SU-DHL-6 (cell line): ENCODE measurements around the gene MLYCD.

Experiments used
- H2AFZ ChIP-seq: fragments of 200-600 bp; sonication (generic); 2 replicates; pipeline ENCODE4 v1.6.1; 2014; ENCODE audit warnings: low read depth, mild to moderate bottlenecking, moderate library complexity, mixed read lengths, antibody characterized with exemption, low read length; ENCODE audit not compliant: severe bottlenecking
- H3F3A ChIP-seq: fragments of 200-600 bp; shearing (Covaris generic); 2 replicates; pipeline ENCODE4 v1.6.0; 2016; ENCODE audit warnings: antibody characterized with exemption, mild to moderate bottlenecking; ENCODE audit not compliant: insufficient read depth
- H3K27ac ChIP-seq: fragments of 200-600 bp; sonication (generic); 2 replicates; pipeline ENCODE4 v1.5.1; 2016; ENCODE audit warnings: low read depth, mild to moderate bottlenecking, low read length, moderate library complexity, mixed read lengths
- H3K27me3 ChIP-seq: fragments of 200-600 bp; sonication (generic), shearing (Covaris generic); 2 replicates; pipeline ENCODE4 v1.6.0; 2014; ENCODE audit warnings: mild to moderate bottlenecking, low read length
- H3K36me3 ChIP-seq: fragments of 200-600 bp; sonication (generic); 2 replicates; pipeline ENCODE4 v1.6.1; 2014; ENCODE audit warnings: mild to moderate bottlenecking, low read length, mixed read lengths
- H3K4me2 ChIP-seq: fragments of 300-600, 200-600 bp; shearing (Covaris generic), sonication (generic); 2 replicates; pipeline ENCODE4 v1.6.0; 2014; ENCODE audit warnings: low read length, low read depth, mild to moderate bottlenecking; ENCODE audit not compliant: poor library complexity, severe bottlenecking
- H3K4me3 ChIP-seq: fragments of 200-600 bp; sonication (generic); 2 replicates; pipeline ENCODE4 v1.5.1; 2014; ENCODE audit warnings: antibody characterized with exemption, low read length, mild to moderate bottlenecking, mixed read lengths; ENCODE audit not compliant: insufficient read depth, poor library complexity, severe bottlenecking
- H3K79me2 ChIP-seq: fragments of 200-600 bp; sonication (generic); 2 replicates; pipeline ENCODE4 v1.6.1; 2014; ENCODE audit warnings: mild to moderate bottlenecking, low read length, moderate library complexity; ENCODE audit not compliant: insufficient read depth
- H3K9ac ChIP-seq: fragments of 200-600 bp; sonication (generic); 2 replicates; pipeline ENCODE4 v1.7.0; 2014; ENCODE audit warnings: mild to moderate bottlenecking, low read length
- H3K9me2 ChIP-seq: fragments of 200-600 bp; sonication (generic); replicated peaks from 2 replicates; pipeline ENCODE4 v1.6.1; 2014; ENCODE audit warnings: low read length; ENCODE audit not compliant: insufficient read depth
- H3K9me3 ChIP-seq: fragments of 200-600 bp; sonication (generic); 2 replicates; pipeline ENCODE4 v1.6.1; 2014; ENCODE audit warnings: low read length, mixed read lengths; ENCODE audit not compliant: insufficient read depth
- H4K20me1 ChIP-seq: fragments of 200-600 bp; sonication (generic); 2 replicates; pipeline ENCODE4 v1.6.1; 2014; ENCODE audit warnings: low read depth, mild to moderate bottlenecking, antibody characterized with exemption, low read length, moderate library complexity, mixed read lengths
- CTCF ChIP-seq: fragments of 200-600 bp; sonication (generic); IDR thresholded peaks from one replicate; pipeline ENCODE4 v1.5.1; 2017; ENCODE audit warnings: antibody characterized with exemption, mild to moderate bottlenecking, low read length, moderate library complexity; ENCODE audit not compliant: insufficient read depth, poor library complexity, severe bottlenecking
- EZH2phosphoT487 ChIP-seq: fragments of 200-600 bp; sonication (generic), shearing (Covaris generic); conservative IDR thresholded peaks from 2 replicates; pipeline ENCODE4 v1.6.1; 2018; ENCODE audit warnings: mild to moderate bottlenecking, antibody characterized with exemption, low read length, moderate library complexity, mixed read lengths

The MLYCD gene

DNA sequence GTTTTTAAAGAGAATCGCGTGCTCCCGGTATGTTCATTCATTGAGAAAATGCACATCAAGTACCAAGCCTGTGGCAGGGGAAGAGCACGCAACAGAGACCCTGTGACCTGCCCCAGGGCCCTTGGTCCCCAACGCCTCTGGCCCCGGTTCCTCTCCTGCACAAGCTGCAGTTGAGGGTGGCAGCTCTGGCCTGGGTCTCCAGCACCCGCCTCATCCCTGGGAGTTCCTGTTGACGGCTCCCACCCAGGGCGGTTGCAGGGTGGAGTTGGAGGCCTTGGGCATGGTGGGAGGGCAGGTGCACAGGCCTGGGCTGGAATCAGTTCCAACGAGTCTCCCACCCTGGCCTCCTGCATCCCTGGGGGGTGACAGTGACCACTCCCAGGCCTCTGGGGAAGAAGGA, 74.2 kb downstream of the MLYCD start:
- no peak overlapping the region for H3K9ac ChIP-seq
- no peak overlapping the region for H3K4me3 ChIP-seq
- no peaks in the 10 kb centered on the region for H4K20me1 ChIP-seq
- no peak overlapping the region for H3K27ac ChIP-seq
- no peak overlapping the region for H2AFZ ChIP-seq
- no peaks in the 10 kb centered on the region for H3K79me2 ChIP-seq
- TF ChIP-seq EZH2phosphoT487 (no peak), CTCF (no peak)
- no peaks in the 10 kb centered on the region for H3K9me2 ChIP-seq
- H3F3A ChIP-seq = no peaks in the 10 kb centered on the region
- H3K9me3 ChIP-seq = 0 out of 2 replicates have a peak, but pooled peaks cover under 1% of the 10 kb centered on the region
- no peaks in the 10 kb centered on the region for H3K36me3 ChIP-seq
- H3K27me3 ChIP-seq = no peaks in the 10 kb centered on the region
- H3K4me2 ChIP-seq = no peak overlapping the region

- Histone ChIP-seq H3K4me2 (no peak overlapping the region), H3K27ac (no peak overlapping the region), H2AFZ (no peak overlapping the region), H3K79me2 (no peaks in the 10 kb centered on the region), H3K9me3 (0 out of 2 replicates have a peak, but pooled peaks cover 8% of the 10 kb centered on the region), H3K27me3 (no peaks in the 10 kb centered on the region), H3K9ac (no peak overlapping the region), H4K20me1 (no peaks in the 10 kb centered on the region), H3K36me3 (no peaks in the 10 kb centered on the region), H3K9me2 (no peaks in the 10 kb centered on the region), H3F3A (no peaks in the 10 kb centered on the region), H3K4me3 (no peak overlapping the region)
- TF ChIP-seq EZH2phosphoT487 (no peak), CTCF (no peak)
These were observed 74.9 kb downstream of the MLYCD start for GRCh38 chr16:83973581-83974385.

DNA sequence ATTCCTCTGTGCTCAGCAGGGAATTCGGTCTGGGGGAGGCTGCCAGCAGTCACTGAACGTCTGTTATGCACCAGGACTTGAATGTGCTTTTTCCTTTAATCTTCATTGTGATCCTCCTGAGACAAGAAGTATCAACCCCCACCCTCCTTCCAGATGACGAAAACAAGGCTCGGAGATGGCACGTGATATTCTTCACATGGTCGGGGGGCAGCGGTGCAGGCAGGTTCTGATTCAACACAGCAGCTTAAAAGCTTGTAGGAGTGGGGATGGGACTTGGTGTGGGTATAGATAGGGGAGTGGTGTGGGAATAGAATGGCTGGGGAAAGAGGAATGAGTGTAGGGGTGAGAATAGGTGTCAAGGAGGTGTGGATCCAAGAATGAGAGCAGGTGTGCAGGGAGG, 75.6 kb downstream of the MLYCD start:
- Histone ChIP-seq H3K9ac (no peak overlapping the region), H3K27ac (no peak overlapping the region), H3F3A (no peaks in the 10 kb centered on the region), H4K20me1 (no peaks in the 10 kb centered on the region), H3K36me3 (no peaks in the 10 kb centered on the region), H3K9me3 (0 out of 2 replicates have a peak, but pooled peaks cover 8% of the 10 kb centered on the region), H3K9me2 (no peaks in the 10 kb centered on the region), H3K4me2 (no peak overlapping the region), H3K79me2 (no peaks in the 10 kb centered on the region), H2AFZ (no peak overlapping the region), H3K4me3 (no peak overlapping the region), H3K27me3 (no peaks in the 10 kb centered on the region)
- TF ChIP-seq EZH2phosphoT487 (no peak), CTCF (no peak)
